Effector CD4-positive, alpha-beta T cell (primary cell): Measurements from ENCODE around the gene XPNPEP2.

Source experiments
- DNase-seq: peaks from one replicate; pipeline ENCODE4 v3.0.0-alpha.2; 2020

The XPNPEP2 gene

DNA sequence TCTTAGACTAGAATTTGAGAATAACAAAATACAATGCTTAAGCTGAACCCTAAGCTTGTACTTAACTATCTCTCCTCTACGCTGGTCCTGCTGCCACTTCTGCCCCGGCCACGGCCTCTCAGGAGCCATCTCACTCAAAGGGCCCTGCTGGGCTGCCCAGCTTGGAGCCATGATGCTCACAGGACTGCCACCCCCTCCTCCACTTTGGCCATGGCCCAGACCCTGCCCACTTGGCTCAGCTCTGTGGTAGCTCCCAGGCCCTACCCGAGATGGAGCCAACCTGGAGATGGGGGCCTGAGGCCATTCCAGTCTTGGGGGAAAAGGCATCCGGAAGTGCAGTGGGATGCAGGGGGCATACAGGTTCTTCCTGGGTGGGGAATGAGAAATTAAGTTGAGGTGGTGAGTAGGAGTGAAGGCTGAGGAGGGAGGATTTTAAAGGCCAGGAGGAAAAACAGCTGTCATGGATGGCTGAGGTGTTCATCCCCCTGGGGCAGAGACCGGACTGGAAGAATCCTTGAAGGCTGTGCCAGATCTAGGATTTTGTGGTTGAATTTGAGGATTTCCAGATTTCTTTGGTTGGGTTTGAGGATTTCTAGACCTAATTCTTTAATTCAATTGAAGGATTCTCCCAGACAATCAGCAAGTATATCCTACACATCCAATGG, 41.8 kb downstream of the XPNPEP2 start:
- DNase-seq: no peak

DNA sequence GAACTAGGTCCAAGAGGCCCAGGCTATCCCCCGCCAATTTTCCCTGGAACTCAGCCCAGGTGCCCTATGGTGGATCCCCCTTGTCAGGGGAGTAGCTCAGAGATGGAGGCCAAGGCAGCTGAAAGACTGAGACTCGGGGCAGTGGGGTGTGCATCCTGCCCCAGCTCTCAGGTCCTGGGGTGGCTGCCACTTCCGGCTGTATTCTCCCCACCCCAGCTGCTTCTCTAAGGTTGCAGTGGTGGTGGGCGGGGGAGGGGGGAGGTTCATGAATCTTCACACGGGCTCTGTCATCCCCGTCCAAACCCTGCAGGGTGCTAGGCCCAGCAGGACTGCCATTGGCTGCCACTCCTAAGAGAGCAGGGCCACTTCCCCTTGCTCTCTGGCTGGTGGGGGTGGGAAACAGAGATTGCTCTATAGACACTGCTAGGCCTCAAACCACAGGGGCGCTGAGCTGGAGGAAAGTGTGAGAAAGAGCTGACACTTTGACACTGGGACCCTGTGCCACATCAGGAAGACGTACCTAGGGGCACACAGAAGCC, 42.4 kb downstream of the XPNPEP2 start:
- DNase-seq: peak; percentile 71

- DNase-seq: no peak
Measured at GRCh38 chrX:129781680-129782495, 43.1 kb downstream of the XPNPEP2 start.

DNA sequence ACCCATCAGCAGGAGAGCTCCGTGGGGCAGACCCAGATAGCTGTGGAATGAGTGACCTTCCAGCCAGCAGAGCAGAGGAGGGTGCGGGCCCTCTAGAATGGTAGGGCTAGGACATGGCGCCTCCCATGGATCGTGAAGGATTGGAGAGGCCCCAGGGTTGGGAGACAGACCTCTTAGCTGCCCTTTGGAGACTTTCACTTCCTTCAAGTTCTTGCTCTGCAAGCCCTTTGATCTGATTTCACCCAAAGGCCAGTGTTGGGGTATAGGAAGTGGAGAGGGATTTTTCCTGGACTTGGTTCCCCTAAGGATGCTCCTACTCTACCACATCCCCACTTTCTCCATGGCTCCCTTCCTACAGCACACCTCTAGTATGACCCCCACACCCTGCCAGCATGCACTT, 43.9 kb downstream of the XPNPEP2 start:
- no peak for DNase-seq

DNA sequence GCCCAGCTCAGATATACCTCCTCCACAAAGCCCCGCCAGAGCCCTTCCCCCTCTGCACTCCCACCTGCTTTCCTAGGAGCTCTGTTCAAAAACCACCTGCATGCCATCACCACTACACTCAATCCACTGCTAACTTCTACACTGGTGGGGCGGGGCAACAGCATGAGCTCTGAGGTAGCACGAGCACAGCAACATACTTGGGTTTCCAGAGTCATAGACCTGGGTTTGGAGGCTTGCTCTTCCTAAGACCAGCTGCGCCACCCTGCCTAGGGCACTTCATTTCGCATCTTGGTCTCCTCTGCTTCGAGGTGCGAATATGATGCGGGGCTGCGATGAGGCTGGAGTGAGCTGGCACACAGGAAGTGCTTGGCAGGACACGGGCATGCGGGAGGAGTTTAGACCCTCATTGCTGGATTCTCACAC, 44.5 kb downstream of the XPNPEP2 start:
- DNase-seq: no peak

DNA sequence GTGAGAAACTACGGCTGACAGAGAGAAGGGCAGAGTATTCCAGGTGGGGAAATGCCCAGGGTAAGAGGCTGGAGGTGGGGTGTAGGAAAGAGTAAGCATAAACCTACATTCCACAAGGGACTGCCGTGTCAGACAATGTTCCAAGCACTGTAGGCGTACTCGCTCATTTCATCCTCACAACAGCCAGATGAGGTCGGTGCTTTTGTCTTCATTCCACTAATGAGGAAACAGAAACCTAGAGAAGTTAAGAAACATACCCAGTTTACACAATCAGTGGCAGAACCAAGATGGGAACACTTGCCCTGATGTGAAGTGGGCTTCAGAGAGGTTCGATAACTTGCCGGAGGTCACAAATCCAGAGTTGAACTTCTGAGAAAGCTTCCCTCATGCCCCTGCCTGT, 45.6 kb downstream of the XPNPEP2 start:
- no peak for DNase-seq

- DNase-seq: no peak
Measured at GRCh38 chrX:129785160-129785947, 46.6 kb downstream of the XPNPEP2 start.

DNA sequence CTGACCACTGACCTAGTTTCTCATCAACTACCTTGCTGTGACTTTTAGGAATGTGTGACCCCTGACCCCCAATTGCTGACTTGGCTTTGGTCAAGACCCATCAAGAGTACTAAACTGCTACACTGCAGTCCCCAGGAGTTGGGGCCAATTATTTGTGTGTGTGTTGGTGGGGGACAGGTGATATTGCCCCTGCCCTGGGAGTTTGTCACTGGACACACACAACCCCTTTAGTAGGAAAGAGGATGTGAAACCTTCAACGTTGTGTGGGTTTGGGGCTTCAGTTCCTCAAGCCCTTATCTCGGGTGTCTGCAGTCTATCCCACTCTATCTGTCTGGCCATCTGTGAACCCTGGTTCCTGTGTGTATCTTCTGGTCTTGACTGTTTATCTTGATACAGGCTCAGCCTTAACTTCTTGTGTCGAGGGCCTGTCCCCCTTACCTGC, 47.5 kb downstream of the XPNPEP2 start:
- no peak for DNase-seq

GRCh38 chrX:129787336-129788055, 48.7 kb downstream of the XPNPEP2 start:
- no peak for DNase-seq

GRCh38 chrX:129788527-129788926, 49.7 kb downstream of the XPNPEP2 start:
- DNase-seq: no peak

DNA sequence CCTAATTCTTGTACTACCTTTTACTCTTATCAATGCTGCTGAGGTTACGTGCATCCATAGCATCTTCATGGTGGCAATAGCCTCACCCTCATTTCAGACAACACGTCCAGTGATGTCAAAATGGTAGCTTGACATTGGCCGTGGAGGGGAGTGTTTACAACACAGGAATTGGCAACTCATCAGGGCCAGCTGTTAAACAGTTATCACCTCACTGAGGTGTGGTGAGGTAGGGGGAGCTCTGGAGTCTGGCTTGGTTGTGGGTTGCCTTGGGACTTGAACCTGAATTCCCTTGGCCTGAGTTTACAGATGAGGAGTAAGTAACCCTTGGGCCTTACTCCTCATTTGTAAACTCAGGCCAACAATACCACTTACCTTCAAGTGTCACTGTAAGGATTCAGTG, 51.4 kb downstream of the XPNPEP2 start:
- DNase-seq: no peak

DNA sequence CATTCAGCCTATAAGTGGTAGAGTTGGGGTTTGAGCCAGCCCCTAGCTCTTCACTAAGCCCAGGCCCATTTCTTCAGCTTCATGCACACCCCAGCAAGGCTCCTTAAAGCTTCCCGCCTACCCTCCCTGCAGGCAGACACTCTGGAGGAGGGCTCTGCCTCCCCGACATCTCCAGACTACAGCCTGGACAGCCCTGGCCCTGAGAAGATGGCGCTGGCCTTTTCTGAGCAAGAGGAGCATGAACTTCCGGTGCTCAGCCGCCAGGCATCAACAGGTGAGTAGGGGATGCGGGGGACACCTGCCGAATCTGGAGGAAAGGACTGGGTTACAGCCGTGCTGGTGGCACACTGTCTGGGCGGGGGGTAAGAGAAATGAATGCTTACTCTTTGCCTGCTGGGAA, 52.0 kb downstream of the XPNPEP2 start:
- DNase-seq: no peak

DNA sequence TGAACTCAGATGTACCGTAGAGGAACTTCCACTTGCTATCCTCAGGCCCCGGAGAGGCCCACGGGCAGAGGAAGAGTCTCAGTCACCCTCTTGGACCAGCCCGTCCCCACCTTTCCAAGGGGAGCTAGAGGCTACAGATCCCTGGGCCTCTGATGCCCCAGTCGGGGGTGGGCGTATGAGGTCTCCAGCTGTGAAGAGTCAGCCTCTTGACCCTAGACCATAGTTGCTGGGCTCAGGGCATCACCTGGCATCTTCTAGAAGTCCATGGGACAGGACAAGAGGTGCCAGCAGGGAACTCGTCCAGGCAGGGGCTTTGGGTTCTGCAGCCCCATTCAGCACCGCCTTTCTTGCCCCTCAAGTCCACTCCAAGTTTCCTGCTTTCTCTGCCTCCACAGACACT, 52.6 kb downstream of the XPNPEP2 start:
- no peak for DNase-seq

DNA sequence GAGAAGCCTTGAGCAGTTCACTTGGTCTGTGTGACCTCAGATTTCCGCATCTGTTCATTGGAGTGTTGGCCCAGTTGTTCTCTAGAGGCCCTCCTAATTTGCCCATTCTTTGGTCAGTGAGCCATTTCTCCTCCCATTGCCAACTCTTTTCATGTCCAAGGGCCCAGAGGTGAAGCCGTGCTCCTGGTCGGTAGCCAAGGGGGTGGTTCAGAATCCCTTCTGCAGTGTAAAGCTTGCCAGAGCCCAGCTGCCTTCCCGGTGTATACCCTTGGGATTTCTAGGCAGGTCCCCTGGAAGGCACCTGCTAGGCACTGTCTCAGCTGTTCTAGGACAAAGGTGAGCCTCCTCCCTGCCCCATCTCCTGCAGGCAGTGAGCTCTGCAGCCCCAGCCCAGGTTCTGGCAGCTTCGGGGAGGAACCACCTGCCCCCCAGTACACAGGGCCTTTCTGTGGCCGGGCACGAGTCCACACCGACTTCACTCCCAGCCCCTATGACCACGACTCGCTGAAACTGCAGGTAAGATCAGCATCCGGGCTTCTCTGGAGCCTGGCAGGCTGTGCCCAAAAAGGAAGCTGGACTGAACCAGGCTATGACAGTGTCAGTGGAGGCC, 53.3 kb downstream of the XPNPEP2 start:
- no peak for DNase-seq

DNA sequence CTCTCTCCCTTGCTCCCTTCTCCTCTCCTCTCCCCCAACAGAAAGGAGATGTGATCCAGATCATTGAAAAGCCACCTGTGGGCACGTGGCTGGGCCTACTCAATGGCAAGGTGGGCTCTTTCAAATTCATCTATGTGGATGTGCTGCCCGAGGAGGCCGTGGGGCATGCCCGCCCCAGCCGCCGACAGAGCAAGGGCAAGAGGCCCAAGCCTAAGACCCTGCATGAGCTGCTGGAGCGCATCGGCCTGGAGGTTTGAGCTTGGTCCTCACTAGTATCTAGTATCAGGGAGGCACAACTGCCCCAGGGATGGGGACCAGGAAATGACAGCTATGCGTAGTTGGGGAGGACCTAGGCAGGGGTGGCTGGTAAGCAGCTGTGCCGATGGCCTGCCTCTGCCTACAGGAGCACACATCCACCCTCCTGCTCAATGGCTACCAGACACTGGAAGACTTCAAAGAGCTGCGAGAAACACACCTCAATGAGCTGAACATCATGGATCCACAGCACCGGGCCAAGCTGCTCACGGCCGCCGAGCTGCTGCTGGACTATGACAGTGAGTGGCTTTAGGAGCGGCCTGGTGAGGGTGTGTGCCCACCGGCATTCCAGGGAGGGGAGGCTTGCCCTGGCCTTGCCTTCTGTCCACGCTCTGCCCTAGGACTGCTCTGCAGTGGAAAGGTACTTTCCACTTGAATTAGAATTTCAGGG, 54.0 kb downstream of the XPNPEP2 start:
- no peak for DNase-seq

GRCh38 chrX:129793604-129794191, 54.9 kb downstream of the XPNPEP2 start:
- DNase-seq: no peak

DNA sequence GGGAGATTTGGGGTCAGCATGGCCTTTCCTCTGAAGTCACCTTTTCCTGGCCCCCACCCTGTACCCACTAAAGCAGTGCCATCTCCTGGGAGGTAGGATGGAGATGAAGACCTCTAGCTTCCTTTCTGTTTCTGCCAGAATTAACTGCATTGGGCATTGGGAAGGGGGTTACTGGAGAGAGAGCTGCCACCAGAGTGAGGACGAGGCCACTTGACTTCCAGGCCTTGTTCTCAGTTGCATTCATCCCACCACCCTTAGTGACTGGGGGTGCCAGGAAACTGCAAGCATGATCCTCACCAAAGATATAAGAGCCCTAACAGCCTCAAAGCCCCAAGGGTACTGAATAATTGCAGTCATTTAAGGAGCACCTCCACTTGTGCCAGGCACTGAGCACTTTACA, 56.8 kb downstream of the XPNPEP2 start:
- DNase-seq: no peak

DNA sequence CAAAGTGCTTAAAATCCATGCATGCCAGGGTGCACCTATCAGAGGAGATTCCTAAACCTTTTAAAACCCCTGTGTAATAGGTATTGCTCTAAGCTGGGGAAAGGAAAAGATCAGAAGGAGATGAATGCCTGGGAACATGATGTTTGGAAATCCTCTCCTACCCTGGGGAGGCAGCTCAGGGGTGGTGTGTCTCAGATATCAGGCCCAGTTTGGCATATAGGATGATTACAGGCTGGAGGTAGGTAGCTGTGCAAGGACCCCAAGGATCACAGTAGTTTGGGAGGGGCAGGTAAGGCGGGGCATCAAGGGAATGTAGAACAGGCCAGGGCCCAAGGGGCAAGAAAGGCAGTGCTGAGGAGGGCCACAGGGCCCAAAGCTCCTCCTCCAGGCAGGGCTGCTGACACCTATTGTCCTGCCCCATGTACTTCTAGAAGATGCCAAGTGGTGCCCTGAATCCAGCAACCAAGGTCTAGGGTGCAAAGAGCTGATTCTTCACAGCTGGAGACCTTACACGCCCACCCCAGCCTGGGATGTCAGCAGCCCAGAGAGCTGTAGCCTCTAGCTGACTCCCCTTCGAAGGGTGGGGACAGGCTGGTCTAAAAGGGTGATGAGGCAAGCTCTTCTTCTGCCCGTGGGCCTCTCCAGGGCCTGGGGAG, 58.6 kb downstream of the XPNPEP2 start:
- no peak for DNase-seq

- no peak for DNase-seq
Measured at GRCh38 chrX:129798456-129798855, 59.7 kb downstream of the XPNPEP2 start.

DNA sequence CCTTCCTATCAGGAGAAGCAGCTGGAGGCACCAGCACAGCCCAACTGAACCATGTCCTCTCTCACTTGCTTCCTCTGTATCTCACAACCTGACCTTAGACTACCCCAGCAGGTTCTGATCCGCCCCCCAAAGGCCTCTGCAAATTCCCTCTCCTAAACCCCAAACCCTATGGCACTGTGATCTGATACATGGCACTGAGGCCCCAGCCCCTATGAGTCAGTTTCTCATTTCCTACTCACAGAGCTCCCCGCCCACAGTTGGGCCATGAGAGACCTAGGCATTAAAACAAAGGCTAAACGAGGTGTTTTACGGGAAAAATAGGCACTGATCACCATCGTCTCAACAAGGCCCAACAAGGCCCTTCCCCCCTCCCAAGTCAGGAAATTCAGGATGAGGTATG, 60.1 kb downstream of the XPNPEP2 start:
- no peak for DNase-seq

- DNase-seq: no peak
Measured at GRCh38 chrX:129800186-129800585, 61.4 kb downstream of the XPNPEP2 start.
